HG02571 (cell line): ENCODE data around the gene ARHGEF6.

Source experiments
- ATAC-seq: cut with Tn5 transposase; IDR thresholded peaks from one replicate; pipeline ENCODE4 v1.9.1; 2021; ENCODE audit warnings: mild to moderate bottlenecking, moderate library complexity; ENCODE audit not compliant: unreplicated experiment

Gene ARHGEF6

DNA sequence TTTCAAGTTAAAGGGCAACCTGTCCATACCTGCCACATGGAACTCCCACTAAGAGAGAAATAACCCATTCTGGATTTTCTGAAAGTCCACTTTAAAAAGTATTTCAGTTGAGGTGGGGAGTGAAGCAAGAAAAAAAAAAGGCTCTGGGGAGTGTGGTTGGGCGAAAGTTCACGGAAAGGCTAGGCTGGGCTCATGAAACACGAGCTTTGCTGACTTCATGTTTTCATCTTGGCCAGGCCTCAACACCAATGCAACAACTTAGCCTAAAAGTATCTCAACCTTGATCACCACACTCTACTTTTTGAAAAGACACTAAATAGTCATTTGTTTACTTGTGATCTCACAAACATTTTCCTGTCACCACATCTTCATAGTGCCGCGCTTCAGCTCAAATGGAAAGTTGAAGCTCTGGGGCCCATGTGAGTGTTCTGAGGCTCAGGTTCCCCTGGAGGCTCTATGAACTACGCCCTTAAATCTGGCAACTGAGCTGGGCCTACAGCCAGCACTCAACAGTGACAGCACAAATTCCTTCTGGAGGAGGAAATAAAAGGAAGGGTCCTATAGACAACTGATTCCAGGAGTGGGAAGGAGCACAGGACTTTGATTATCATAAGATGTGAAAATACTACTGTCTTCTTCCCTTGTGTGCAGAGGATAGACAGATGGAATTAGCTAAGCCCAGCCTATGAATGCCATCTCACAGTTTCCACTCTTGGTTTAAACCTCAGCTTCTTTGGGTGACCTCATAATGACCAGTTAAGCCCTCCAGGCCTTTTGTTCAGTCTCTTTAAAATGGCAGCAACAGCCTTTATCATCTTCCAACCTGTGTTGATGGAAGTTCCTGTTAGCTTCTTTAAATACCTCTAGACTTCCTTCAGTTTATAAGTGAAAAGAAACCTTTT lies 127.7 kb downstream of the ARHGEF6 start:
- no peak for ATAC-seq

DNA sequence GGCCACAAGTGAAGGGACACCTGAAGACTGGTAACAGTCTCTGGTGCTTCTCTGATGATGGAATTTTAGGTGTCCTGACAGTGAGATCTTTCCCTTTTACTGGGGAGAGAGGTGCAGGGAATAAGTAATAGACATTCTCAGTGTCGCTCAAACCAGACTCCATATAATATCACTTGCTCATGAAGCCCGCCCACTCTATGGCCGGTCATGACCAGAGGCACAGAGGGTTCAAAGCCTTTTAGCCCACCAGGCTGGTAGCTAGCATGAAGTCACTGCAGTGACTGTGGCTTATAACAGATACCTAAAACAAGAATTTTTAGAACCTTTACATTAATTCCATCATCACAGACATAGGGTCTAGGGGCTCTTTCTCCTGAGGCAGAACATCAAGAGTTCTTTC lies 129.9 kb downstream of the ARHGEF6 start:
- no peak for ATAC-seq

DNA sequence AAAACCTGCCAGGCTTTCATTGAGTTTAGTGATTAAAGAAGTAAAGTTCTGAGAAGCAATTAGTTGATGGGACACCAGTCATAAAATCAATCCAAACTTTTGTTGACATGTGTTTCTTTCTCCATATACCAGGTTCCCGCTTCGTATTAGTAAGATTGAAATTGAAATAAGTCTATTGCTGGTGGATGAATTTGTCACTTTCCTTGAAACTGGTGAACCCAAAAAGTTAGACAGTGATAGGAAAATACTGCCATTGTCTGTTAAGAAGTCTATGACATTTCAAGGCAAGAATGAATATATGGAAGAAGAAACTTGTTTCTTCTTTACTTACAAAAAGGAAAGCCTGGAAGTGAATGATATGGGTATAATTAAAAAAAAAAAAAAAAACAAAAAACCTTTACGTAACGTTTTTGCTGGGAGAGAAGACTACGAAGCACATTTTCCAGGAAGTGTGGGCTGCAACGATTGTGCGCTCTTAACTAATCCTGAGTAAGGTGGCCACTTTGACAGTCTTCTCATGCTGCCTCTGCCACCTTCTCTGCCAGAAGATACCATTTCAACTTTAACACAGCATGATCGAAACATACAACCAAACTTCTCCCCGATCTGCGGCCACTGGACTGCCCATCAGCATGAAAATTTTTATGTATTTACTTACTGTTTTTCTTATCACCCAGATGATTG lies 132.9 kb downstream of the ARHGEF6 start, which contains the start of gene CD40LG:
Gene CD40LG, plus strand, starts transcription at position 482 of the 684 bp plus-strand sequence. Its CDS starts 91 bp downstream, at position 573.
- ATAC-seq, result no peak

DNA sequence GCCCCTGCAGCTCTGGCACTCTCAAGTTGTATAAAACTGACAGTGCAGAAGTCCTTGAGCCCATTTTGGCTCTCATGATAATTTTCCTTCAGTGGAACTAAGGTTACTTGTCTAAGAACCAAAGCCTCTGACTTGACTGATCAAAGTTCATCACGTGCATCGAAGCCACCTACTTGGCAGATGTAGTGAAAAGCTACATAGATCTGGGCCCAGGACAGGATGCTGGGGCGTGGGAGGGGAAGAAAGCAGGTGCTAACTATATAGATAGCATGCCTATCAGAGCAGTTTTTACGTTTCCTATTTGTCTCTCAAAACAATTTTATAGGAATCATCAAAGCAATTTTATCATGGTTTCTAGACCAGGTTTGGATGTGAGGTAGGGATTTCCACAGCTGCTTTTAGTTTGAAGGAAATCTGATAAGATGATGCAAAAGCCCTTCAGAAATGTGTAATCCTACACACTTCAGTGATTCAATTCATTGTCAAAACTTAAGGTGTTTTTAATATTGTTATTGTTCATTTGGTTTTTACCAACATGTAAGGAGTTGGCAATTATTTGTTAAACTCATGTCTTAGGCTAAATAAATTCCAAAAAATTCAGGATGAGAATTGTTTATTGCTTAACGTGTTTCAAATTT lies 134.0 kb downstream of the ARHGEF6 start:
- ATAC-seq, result no peak

DNA sequence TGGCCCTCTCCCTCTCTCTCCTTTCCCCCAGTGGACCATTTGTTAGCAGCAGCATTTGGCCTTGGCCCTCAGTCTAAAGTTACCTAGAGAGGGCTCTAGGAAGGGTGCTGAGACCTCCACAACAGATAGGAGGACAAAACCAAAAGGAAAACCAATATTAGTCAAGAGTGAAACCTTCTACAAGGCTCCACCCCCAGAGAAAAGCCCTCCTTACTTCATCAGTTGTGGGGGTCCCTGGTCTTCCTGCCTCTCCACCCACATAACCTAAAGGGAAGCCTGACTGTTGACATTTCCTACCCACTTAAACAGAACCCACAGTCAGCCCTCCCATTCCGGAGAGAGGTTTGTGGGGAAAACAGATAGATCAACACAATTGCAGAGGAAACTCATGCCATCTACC lies 137.5 kb downstream of the ARHGEF6 start:
- no peak for ATAC-seq

DNA sequence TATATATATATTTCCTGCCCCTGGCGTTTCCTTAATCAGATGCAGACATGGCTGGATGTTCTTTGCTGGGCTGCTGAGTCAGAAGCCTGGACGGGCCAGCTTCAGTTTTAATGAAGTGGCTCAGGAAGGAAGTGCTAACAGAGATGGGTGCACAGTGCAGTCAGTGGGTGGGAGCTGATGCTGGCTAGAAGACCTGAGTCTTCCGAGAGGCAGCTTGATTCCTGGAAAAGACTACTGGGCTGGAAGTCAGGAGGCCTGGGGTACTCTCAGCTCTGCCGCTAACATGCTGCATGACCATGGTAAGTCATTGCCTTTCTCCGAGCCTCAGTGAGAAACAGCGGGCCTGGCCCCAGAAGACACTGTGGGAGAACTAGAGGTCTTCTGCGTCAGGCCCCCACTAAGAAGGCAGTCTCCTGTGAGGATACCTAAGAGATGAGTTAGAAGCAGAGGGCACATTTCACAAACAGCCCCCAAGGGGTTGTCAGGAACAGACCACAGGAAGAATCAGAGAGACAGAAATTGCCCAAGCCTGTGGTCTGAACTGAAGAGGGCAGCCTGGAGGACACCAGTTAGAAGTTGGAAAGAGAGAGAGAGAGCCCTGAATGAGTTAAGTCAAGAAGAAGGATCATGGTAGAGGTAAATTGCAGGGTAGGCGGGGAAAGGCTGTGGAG lies 141.1 kb downstream of the ARHGEF6 start:
- no peak for ATAC-seq

DNA sequence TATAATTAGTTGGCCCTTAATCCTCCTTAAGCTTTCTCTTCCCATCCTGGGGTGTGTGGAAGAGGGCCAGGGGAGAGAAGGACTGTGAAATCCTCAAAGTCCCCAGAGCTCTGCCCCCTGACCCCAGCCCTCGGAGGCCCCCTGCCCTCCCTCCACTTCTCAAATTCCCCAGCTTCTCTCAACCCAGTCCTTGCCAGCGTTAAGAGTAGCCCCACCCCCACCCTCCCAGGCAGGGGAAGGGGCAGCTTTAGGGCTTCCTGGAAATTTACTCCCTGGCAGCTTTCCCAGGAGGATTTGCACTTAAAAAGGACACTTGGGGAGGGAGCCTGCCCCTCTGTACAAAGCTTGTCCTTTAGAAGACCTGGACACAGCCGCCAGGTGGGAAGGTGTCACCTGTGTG lies 144.6 kb downstream of the ARHGEF6 start:
- ATAC-seq, result no peak

DNA sequence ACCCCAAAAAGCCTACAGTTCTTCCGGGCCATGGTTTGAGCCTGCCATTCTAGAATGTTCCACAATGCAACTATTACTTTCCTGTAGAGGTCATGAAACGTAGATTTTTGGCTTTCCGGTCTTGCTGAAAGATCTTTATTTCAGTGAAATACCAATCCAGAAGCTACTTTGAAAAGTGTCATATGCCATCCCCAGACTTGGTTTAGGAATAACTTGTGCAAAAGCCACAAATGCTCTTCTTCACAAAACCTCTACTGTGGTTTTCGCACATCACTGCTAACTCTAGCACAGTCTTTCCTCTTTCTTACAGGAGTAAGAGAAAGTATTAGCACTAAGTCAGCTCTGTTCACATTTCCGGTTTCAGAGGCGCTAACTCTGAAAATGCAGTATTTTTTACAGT lies 145.5 kb downstream of the ARHGEF6 start:
- no peak for ATAC-seq

DNA sequence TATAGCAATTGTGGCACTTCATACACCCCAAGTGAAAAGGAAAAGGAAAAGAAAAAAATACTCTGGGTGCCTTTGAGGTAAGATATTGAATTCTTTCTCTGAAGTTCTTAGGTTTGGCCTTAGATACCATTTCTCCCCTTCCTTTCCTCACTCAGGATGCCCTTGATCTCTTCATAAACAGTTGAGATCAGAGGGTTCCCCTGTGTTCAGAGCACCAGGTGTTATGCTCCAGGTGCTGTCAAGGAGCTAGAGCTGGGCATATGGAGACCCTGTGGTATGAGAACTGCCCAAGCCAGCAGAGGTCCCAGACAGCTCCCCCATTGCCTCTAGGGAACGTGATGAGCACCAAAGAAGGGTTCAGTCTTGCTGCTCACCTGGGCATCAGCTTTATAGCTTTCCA lies 149.9 kb downstream of the ARHGEF6 start:
- no peak for ATAC-seq

DNA sequence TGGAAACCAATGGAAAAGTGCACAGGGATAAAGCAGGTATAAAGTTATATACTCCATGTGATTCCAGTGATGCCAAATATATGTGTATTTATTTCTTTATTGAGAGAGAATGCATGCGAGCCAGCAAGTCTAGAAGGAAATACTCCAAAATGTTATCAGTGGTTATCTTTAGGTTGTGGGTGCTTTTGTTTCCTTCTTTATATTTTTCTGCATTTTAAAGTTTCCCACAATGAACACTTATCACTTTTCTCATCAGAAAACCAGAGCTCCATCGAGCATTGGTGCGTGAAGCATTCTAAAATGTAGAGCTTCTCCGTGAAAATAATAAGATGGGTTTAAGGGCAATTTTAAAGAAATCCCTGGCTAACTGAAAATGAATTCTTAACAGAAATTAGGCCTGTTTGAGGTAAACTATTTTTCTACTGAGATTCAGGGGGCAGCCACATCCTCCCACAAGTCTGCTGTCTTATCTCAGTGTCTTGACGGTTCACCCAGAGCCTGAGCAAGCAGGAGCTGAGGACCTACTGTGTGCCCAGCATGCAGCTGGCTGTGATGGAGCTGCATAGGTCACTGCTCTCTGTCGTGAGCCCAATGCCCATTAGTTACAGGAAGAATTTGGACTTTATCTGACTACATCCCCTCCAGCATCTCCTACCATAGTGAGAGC lies 151.5 kb downstream of the ARHGEF6 start:
- ATAC-seq, result no peak

DNA sequence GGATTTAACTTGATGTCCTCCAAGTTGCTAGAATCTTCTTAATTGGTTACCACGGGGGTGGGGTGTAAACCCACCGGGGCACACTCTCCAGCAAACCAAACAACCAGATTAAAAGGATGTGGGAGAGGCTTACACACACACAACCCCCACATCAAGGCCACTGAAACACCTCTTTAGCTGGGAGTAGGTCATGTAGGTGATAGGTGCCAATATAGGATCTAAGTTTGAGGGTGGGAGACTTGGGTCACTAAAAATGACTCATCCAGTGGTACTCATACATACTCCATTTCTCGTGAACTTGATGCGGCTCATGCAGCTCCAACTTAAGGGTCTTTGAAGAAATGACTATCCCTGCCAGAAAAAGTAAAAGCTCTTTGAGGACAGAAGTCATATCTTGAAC lies 153.3 kb downstream of the ARHGEF6 start:
- ATAC-seq, result no peak

DNA sequence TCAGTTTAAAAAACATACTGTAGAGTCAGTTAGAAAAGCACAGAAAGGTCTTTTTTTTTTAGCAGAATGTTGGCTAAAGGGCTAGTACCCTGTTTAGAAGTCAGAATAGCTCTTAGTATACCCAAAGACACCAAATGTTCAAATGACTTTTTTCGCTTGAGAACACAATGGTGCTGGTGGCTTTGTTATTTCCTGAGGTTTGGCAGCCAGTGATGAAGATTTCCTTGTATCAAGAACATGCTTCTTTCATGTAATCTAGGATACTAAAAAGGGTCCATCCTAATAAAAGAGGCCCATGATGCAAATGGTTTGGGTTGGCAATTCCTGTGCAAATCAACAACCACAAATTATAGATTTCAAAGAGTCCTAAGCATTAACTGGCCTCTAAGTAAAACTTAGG lies 153.8 kb downstream of the ARHGEF6 start:
- ATAC-seq, result no peak

DNA sequence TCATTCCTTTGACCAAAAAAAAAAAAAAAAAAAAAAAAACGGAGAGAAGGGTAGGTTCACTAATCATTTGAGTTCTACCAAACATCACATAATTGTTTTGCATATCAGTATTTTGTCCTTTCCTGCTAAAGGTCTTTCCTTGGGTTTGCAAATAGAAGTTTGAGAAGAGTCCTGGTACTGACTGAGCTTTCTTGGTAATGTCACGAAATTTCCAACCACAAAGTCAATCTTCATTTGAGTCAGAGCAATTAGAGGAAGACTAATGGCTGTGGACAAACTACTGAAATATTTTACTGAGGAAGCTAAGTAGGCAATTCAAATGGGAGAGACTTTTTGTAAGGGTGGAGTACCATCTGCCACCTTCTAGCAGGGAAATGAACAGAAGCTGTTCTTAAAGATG lies 154.5 kb downstream of the ARHGEF6 start:
- ATAC-seq, result no peak

DNA sequence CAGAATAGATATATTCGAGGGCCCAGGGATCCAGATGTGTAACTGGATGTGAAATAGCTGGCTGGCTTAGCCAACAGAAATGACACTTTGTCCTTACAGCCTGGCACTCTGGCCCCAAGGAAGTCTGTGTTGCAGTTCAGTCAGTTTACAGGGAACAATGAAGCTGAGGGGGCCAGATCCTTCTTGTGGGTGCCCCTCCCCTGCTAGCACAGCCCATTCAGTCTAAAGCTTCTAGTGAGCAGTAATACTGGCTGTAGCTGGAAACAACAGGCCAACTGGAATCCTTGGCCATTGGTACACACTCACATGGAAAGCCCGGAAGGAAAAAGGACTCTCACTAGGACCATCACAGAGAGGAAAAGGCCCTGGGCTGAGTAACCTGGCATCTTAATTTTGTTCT lies 155.5 kb downstream of the ARHGEF6 start:
- no peak for ATAC-seq

DNA sequence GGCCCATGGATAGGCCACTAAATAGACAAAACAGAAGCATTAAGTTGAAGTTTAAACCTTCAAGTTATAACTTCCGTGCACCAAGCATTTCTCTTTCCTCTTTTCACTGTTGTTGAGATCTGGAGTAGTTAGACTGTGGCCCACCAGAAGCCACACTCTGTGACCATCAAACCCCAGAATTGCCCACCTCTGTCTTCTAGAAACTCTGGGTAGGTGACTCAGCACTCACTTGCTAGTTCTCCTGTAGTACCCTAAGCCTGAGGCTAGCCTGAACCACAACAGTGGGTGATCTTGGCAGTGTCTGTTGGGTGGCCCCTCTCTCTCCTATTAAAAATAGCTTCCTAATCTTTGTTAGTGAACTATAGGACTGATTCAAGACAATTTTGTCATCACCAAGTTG lies 157.3 kb downstream of the ARHGEF6 start:
- ATAC-seq, result no peak

DNA sequence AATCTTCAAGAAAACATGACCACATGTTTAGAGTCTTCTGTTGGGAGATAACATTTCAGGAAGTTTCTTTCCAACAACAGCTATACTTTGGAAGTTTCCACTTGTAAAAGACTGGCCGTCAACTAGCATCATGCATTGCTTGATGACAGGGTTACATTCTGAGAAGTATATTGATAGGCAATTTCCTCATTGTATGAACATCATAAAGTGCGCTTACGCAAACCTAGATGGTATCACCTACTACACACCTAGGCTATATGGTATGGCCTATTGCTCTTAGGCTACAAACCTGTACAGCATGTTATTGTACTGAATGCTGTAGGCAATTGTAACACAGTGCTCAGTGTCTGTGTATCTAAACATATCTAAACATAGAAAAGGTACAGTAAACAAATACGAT lies 158.2 kb downstream of the ARHGEF6 start:
- no peak for ATAC-seq

DNA sequence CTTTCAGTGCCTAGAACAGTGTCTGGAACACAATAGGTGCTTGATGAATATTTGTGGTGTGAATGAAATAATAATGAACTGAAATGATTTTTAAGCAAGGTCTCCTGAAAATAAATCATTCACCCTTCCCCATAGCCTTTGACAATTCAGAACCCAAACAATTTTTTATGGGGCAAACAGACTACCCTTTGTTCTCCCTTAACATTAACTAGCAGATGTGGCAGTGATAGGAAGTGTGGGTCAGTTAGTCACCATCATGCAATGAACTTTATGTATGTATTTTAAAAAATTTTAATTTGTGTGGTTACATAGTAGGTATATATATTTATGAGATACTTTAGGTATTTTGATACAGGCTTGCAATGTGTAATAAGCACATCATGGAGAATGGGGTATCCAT lies 160.0 kb downstream of the ARHGEF6 start:
- no peak for ATAC-seq

DNA sequence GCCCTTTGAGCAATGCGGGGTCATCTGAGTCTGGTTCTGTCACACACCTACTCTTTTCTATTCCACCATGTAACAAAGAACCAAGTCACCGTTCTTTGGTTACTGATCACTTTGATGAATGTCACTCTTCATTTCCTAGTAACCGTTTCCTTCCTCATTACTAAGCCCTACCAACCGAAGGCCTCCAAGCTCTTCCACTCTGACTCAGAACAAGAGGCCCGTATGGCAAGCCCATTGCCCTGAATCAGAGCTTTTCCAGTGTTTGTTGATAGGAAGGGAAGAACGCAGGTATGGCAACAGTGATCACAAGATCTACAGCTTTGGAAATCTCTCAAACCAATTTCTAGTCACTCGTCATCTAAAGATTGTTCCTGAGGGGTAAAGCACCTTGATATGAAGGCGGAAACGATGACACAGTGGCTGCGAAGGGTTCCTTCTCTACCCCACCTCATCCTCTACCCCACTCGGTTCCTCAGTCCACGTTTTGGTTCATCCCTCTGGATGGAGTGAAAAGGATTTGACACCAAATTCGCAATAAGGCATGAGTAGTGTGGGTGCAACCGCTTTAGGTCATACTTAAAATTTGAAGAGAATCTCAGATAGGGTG lies 160.7 kb downstream of the ARHGEF6 start:
- no peak for ATAC-seq

DNA sequence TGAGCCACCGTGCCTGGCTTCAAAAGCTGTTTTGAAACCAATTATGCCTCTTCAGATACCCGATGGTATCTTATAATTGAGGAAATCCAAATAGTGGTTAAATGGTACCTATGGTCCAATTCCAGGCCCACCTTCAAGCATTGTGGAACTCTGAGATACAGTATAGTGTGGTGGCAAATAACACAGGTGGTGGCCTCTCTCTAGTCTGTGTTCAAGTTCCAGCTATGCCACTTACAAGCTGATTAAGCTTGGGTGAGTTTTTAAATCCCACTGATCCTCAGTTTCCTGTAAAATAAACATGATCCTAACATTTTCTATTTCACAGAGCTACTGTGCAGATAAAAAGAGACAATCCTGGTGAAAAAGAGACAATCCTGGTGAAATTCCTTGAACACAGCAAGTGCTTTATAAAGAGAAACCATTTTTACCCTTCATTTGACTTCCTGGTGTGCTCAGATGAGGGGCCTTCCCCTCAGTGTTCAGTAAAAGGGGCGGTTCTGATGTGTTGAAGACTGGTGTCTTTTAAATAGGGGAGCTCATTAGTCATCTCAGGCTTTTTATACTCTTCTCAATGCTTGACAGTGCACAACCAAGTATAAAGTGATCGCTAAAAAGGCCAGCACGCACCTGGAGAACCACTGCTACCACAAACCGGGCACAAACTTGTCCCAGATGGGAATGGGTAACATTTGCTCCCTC lies 163.6 kb downstream of the ARHGEF6 start:
- ATAC-seq, result peak; percentile 90
